Liver (tissue), 9 donors: ENCODE results near the gene ACSM6. TPM values are rescaled to one million over a fixed set of nuclear protein-coding genes. Genes with fewer than 3 reads are reported as not detected.

ENCODE experiments used
- DNase-seq: peaks from one replicate; pipeline ENCODE4 v3.0.0-alpha.2; 2017; ENCODE audit warnings: low spot score
- H3K27ac ChIP-seq, 2 donors: one replicate each; pipeline ENCODE4 v1.7.0; 2013; ENCODE audit warnings: inconsistent platforms in 2 of 2, low read length in 2 of 2, control low read depth in 1 of 2, low read depth in 1 of 2, mild to moderate bottlenecking in 1 of 2
- H3K27me3 ChIP-seq, 4 donors: one replicate each; pipeline versions ENCODE4 v1.6.1 to v1.7.0; 2013; ENCODE audit warnings: low read length in 3 of 4, inconsistent platforms in 1 of 4, mild to moderate bottlenecking in 1 of 4, moderate library complexity in 1 of 4; ENCODE audit not compliant: control insufficient read depth in 4 of 4, insufficient read depth in 4 of 4
- H3K36me3 ChIP-seq, 4 donors: one replicate each; pipeline versions ENCODE4 v1.6.1 to v1.7.0; 2013; ENCODE audit warnings: low read length in 3 of 4, mild to moderate bottlenecking in 3 of 4, low read depth in 1 of 4, moderate library complexity in 1 of 4; ENCODE audit not compliant: control insufficient read depth in 4 of 4, insufficient read depth in 3 of 4
- H3K4me1 ChIP-seq, 4 donors: one replicate each; pipeline versions ENCODE4 v1.6.1 to v1.7.0; 2013; ENCODE audit warnings: low read length in 3 of 4, mild to moderate bottlenecking in 3 of 4, moderate library complexity in 1 of 4; ENCODE audit not compliant: control insufficient read depth in 4 of 4, insufficient read depth in 4 of 4
- H3K4me3 ChIP-seq, 3 donors: one replicate each; pipeline versions ENCODE4 v1.6.1 to v1.7.0; 2013; ENCODE audit warnings: low read length in 3 of 3, control low read depth in 1 of 3, low read depth in 1 of 3, mild to moderate bottlenecking in 1 of 3
- H3K9ac ChIP-seq, 2 donors: one replicate each; pipeline ENCODE4 v1.7.0; 2013; ENCODE audit warnings: low read length in 2 of 2, mild to moderate bottlenecking in 2 of 2, moderate library complexity in 2 of 2, control low read depth in 1 of 2, low read depth in 1 of 2
- H3K9me3 ChIP-seq, 4 donors: one replicate each; pipeline versions ENCODE4 v1.6.1 to v1.7.0; 2013; ENCODE audit warnings: low read length in 3 of 4; ENCODE audit not compliant: control insufficient read depth in 4 of 4
- ATF3 ChIP-seq: IDR thresholded peaks from 2 replicates; pipeline ENCODE4 v1.6.1; 2016; ENCODE audit warnings: antibody characterized with exemption
- EGR1 ChIP-seq, 2 donors: IDR thresholded peaks; 2 replicates each; pipeline ENCODE4 v1.6.1; 2016 to 2018; ENCODE audit warnings: antibody characterized with exemption in 2 of 2, low read depth in 2 of 2
- FOXA1 ChIP-seq: IDR thresholded peaks from 2 replicates; pipeline ENCODE4 v1.6.1; 2016; ENCODE audit warnings: antibody characterized with exemption
- FOXA2 ChIP-seq: IDR thresholded peaks from 2 replicates; pipeline ENCODE4 v1.6.1; 2016; ENCODE audit warnings: antibody characterized with exemption
- GABPA ChIP-seq, 2 donors: IDR thresholded peaks in 1 of 2; conservative IDR thresholded peaks in 1 of 2; 2 replicates each; pipeline ENCODE4 v1.6.1; 2016; ENCODE audit warnings: antibody characterized with exemption in 2 of 2, mild to moderate bottlenecking in 1 of 2, moderate library complexity in 1 of 2
- HNF4A ChIP-seq, 2 donors: conservative IDR thresholded peaks; 2 replicates each; pipeline ENCODE4 v1.6.1; 2016; ENCODE audit warnings: antibody characterized with exemption in 2 of 2, mild to moderate bottlenecking in 2 of 2
- HNF4G ChIP-seq: IDR thresholded peaks from 2 replicates; pipeline ENCODE4 v1.6.1; 2016; ENCODE audit warnings: antibody characterized with exemption
- JUND ChIP-seq, 2 donors: IDR thresholded peaks; 2 replicates each; pipeline ENCODE4 v1.6.1; 2016; ENCODE audit warnings: antibody characterized with exemption in 2 of 2
- MAX ChIP-seq: IDR thresholded peaks from 2 replicates; pipeline ENCODE4 v1.6.1; 2016; ENCODE audit warnings: antibody characterized with exemption
- NR2F2 ChIP-seq: IDR thresholded peaks from 2 replicates; pipeline ENCODE4 v1.6.1; 2016; ENCODE audit warnings: antibody characterized with exemption
- RAD21 ChIP-seq, 2 donors: IDR thresholded peaks; 2 replicates each; pipeline ENCODE4 v1.6.1; 2016; ENCODE audit warnings: antibody characterized with exemption in 2 of 2, mild to moderate bottlenecking in 2 of 2
- RXRA ChIP-seq, 2 donors: IDR thresholded peaks; 2 replicates each; pipeline ENCODE4 v1.6.1; 2017 to 2018; ENCODE audit warnings: antibody characterized with exemption in 2 of 2, mild to moderate bottlenecking in 1 of 2
- SP1 ChIP-seq: IDR thresholded peaks from 2 replicates; pipeline ENCODE4 v1.6.1; 2018; ENCODE audit warnings: antibody characterized with exemption, mild to moderate bottlenecking
- TAF1 ChIP-seq: conservative IDR thresholded peaks from 2 replicates; pipeline ENCODE4 v1.6.1; 2016; ENCODE audit warnings: antibody characterized with exemption, mild to moderate bottlenecking
- YY1 ChIP-seq: IDR thresholded peaks from 2 replicates; pipeline ENCODE4 v1.6.1; 2016; ENCODE audit warnings: antibody characterized with exemption, mild to moderate bottlenecking
- ZBTB33 ChIP-seq: IDR thresholded peaks from 2 replicates; pipeline ENCODE4 v1.6.1; 2016; ENCODE audit warnings: antibody characterized with exemption
- WGBS: extraction: QIAGEN DNeasy Blood & Tissue Kit; methylation state at CpG from one replicate; pipeline ENCODE4 v1.1.7; 2013; 5-methylcytosine and 5-hydroxymethylcytosine counted together
- polyA plus RNA-seq, 2 donors: library from polyadenylated mRNA; stranded (reverse) in 1 of 2; unstranded in 1 of 2; fragments of 200-250 nt in 1 of 2; fragments of >200 nt in 1 of 2; fragmentation: Nextera tagmentation in 1 of 2; extraction: Ambion mirVana in 1 of 2; gene quantifications; one replicate each; pipeline versions ENCODE4 v1.2.1 to v1.2.3, GENCODE V29; 2013 to 2015
- total RNA-seq, 2 donors: library from RNA; depleted of rRNA; stranded (reverse); fragments of >200 nt; gene quantifications; one replicate each; pipeline ENCODE4 v1.2.3, GENCODE V29; 2014
- donor health status: healthy.
- donor health status: healthy.
- donor health status: healthy.
- donor health status: healthy.
- donor health status: healthy.

The ACSM6 gene
- total and polyA plus RNA-seq, 4 donors: not detected

- peaks cover 17 to 32% (median 28%) of the 10 kb centered on the region in 4 donors for H3K4me1 ChIP-seq
- DNase-seq: no peak
- H3K27me3 ChIP-seq: no peaks in the 10 kb centered on the region
- H3K9ac ChIP-seq: no peak overlapping the region
- 89% methylated on average over 1 of the region's 1 CpG for WGBS
- no peaks in the 10 kb centered on the region for H3K9me3 ChIP-seq
- H3K4me3 ChIP-seq: no peak overlapping the region
- H3K27ac ChIP-seq: peak overlapping the region; percentile 58 to 98
- TF ChIP-seq SP1: no peak
- no peak for TF ChIP-seq FOXA2
- TF ChIP-seq TAF1: no peak
- no peak for TF ChIP-seq MAX
- TF ChIP-seq GABPA (IDR thresholded peaks at IDR 0.05 in 1 of 2, conservative IDR thresholded peaks at IDR 0.05 in 1 of 2): no peak
- TF ChIP-seq HNF4A (conservative IDR thresholded peaks at IDR 0.05): no peak
- no peak for TF ChIP-seq NR2F2
- no peak for TF ChIP-seq RXRA (IDR thresholded peaks at IDR 0.05)
- no peak for TF ChIP-seq JUND (IDR thresholded peaks at IDR 0.05)
- TF ChIP-seq YY1: no peak
- no peaks in the 10 kb centered on the region for H3K36me3 ChIP-seq
These were observed 81.8 kb downstream of the ACSM6 start for GRCh38 chr10:95275726-95276366.

- DNase-seq: no peak
- no peak overlapping the region for H3K9ac ChIP-seq
- H3K4me1 ChIP-seq: peaks cover 20 to 39% (median 31%) of the 10 kb centered on the region in 4 donors
These were observed 82.5 kb downstream of the ACSM6 start for GRCh38 chr10:95276367-95277200.

GRCh38 chr10:95277201-95277570, 83.1 kb downstream of the ACSM6 start:
- no peak overlapping the region for H3K4me3 ChIP-seq
- no peak for TF ChIP-seq FOXA2
- TF ChIP-seq HNF4G: no peak
- TF ChIP-seq TAF1: no peak
- TF ChIP-seq EGR1 (IDR thresholded peaks at IDR 0.05; ENCODE audit: low read depth in 2 of 2): no peak
- TF ChIP-seq YY1: no peak
- no peak for TF ChIP-seq RXRA (IDR thresholded peaks at IDR 0.05)
- no peak for TF ChIP-seq ATF3
- TF ChIP-seq MAX: no peak
- TF ChIP-seq JUND (IDR thresholded peaks at IDR 0.05): no peak
- no peak for TF ChIP-seq FOXA1
- no peak for TF ChIP-seq ZBTB33
- no peak for TF ChIP-seq GABPA (IDR thresholded peaks at IDR 0.05 in 1 of 2, conservative IDR thresholded peaks at IDR 0.05 in 1 of 2)

More at GRCh38 chr10:95276367-95277200, 82.5 kb downstream of the ACSM6 start:
- WGBS: 74% methylated on average over 8 of the region's 8 CpGs
- Histone ChIP-seq H3K36me3 (no peaks in the 10 kb centered on the region), H3K27me3 (no peaks in the 10 kb centered on the region), H3K4me3 (no peak overlapping the region), H3K9me3 (no peaks in the 10 kb centered on the region), H3K27ac (peak overlapping the region; percentile 58 to 98)
- TF ChIP-seq ZBTB33 (no peak), HNF4A (conservative IDR thresholded peaks at IDR 0.05) (peak; percentile 12 to 32), YY1 (no peak), RAD21 (IDR thresholded peaks at IDR 0.05) (no peak), RXRA (IDR thresholded peaks at IDR 0.05) (peak in 1 of 2 donors; percentile 14), NR2F2 (peak; percentile 30)

More at GRCh38 chr10:95277201-95277570, 83.1 kb downstream of the ACSM6 start:
- Histone ChIP-seq H3K9me3 (no peaks in the 10 kb centered on the region), H3K27me3 (no peaks in the 10 kb centered on the region), H3K27ac (peak overlapping the region in 1 of 2 donors; percentile 58), H3K4me1 (peaks cover 20 to 45% (median 33%) of the 10 kb centered on the region in 4 donors), H3K9ac (no peak overlapping the region), H3K36me3 (no peaks in the 10 kb centered on the region)
- WGBS: 80% methylated on average over 1 of the region's 1 CpG
- DNase-seq: no peak
